ENCODE measurements around the gene RASA3.

The RASA3 gene

GRCh38 chr13:113928685-113929627 lies 203.5 kb downstream of the RASA3 start:
- peak; percentile 26 for DNase-seq (ENCODE audit: low read depth)
- no peak for TF ChIP-seq CTCF (conservative IDR thresholded peaks at IDR 0.05; ENCODE audit: low read depth, low read length)
- no peak overlapping the region for H3K4me3 ChIP-seq (ENCODE audit: low read length)

Measured in retinal pigment epithelial cell (primary cell).